HEK293T (cell line): ENCODE measurements around the gene LY9.

Experiments used
- ARNT ChIP-seq: fragments of 450-650 bp; IDR thresholded peaks from 2 replicates; pipeline ENCODE4 v1.6.1; 2017; ENCODE audit warnings: mild to moderate bottlenecking
- BHLHE40 ChIP-seq: fragments of 450-650 bp; IDR thresholded peaks from 2 replicates; pipeline ENCODE4 v1.6.1; 2016; ENCODE audit warnings: mild to moderate bottlenecking, moderate library complexity, borderline replicate concordance
- ELF4 ChIP-seq: fragments of 450-650 bp; IDR thresholded peaks from 2 replicates; pipeline ENCODE4 v1.6.1; 2017; ENCODE audit warnings: antibody characterized with exemption
- FOXK2 ChIP-seq: fragments of 450-650 bp; IDR thresholded peaks from 2 replicates; pipeline ENCODE4 v1.6.1; 2016; ENCODE audit warnings: mild to moderate bottlenecking
- L3MBTL2 ChIP-seq: fragments of 450-650 bp; conservative IDR thresholded peaks from 2 replicates; pipeline ENCODE4 v1.6.1; 2016; ENCODE audit warnings: mild to moderate bottlenecking
- LEF1 ChIP-seq: fragments of 450-650 bp; IDR thresholded peaks from 2 replicates; pipeline ENCODE4 v1.6.1; 2017; ENCODE audit warnings: mild to moderate bottlenecking, borderline replicate concordance
- SP1 ChIP-seq: fragments of 450-650 bp; IDR thresholded peaks from 2 replicates; pipeline ENCODE4 v1.6.1; 2017
- SUZ12 ChIP-seq: fragments of 450-650 bp; IDR thresholded peaks from 2 replicates; pipeline ENCODE4 v1.6.1; 2016; ENCODE audit warnings: mild to moderate bottlenecking
- TF ChIP-seq, protein P1 (sequence below): fragments of 450-650 bp; IDR thresholded peaks from 2 replicates; pipeline ENCODE4 v1.6.1; 2016

DNA sequence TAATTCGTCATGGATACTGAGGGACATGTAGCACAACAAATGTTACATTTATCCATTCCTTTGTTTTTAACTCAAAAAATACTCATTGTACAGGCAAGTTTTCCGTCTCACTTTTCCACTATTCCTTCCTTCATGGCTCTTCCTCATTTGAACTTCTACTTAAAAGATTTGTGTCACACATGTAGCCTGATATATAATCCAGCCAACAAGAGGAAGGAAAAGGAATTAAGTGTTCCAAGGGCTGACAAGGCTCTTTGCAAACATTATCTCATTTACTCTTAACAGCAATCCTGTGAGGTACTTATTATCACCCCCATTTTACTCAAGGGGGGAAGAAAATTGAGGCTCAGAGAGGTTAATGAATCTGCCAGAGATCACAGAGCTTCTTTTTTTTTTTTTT, 43.8 kb downstream of the LY9 start:
- TF ChIP-seq, protein P1, sequence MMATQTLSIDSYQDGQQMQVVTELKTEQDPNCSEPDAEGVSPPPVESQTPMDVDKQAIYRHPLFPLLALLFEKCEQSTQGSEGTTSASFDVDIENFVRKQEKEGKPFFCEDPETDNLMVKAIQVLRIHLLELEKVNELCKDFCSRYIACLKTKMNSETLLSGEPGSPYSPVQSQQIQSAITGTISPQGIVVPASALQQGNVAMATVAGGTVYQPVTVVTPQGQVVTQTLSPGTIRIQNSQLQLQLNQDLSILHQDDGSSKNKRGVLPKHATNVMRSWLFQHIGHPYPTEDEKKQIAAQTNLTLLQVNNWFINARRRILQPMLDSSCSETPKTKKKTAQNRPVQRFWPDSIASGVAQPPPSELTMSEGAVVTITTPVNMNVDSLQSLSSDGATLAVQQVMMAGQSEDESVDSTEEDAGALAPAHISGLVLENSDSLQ: no peak
- TF ChIP-seq SUZ12 (no peak), BHLHE40 (no peak), LEF1 (no peak), ARNT (no peak), L3MBTL2 (no peak), SP1 (no peak), FOXK2 (no peak), ELF4 (no peak)
